ENCODE data around the gene GPR160. TPM values are rescaled to one million over a fixed set of nuclear protein-coding genes. Genes with fewer than 3 reads are reported as not detected.

Gene GPR160
- total and polyA plus RNA-seq, 2 experiments from 2014 or later = 39.4 to 55.7 TPM

DNA sequence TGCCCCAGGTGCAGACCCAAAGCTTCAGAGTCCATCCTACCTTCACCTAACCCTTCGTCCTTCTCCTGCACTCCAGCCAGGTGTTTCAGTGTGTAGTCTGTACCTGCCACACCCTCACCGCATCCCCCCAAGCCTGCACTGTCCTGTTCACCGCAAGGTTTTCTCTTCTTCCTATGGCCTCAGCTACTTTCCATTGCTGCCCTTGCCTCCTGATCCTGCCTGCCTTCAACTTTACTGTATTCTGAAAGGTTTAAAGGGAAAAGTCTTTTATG is 9.3 kb downstream of the GPR160 start (continued):
- TF ChIP-seq, protein P1, sequence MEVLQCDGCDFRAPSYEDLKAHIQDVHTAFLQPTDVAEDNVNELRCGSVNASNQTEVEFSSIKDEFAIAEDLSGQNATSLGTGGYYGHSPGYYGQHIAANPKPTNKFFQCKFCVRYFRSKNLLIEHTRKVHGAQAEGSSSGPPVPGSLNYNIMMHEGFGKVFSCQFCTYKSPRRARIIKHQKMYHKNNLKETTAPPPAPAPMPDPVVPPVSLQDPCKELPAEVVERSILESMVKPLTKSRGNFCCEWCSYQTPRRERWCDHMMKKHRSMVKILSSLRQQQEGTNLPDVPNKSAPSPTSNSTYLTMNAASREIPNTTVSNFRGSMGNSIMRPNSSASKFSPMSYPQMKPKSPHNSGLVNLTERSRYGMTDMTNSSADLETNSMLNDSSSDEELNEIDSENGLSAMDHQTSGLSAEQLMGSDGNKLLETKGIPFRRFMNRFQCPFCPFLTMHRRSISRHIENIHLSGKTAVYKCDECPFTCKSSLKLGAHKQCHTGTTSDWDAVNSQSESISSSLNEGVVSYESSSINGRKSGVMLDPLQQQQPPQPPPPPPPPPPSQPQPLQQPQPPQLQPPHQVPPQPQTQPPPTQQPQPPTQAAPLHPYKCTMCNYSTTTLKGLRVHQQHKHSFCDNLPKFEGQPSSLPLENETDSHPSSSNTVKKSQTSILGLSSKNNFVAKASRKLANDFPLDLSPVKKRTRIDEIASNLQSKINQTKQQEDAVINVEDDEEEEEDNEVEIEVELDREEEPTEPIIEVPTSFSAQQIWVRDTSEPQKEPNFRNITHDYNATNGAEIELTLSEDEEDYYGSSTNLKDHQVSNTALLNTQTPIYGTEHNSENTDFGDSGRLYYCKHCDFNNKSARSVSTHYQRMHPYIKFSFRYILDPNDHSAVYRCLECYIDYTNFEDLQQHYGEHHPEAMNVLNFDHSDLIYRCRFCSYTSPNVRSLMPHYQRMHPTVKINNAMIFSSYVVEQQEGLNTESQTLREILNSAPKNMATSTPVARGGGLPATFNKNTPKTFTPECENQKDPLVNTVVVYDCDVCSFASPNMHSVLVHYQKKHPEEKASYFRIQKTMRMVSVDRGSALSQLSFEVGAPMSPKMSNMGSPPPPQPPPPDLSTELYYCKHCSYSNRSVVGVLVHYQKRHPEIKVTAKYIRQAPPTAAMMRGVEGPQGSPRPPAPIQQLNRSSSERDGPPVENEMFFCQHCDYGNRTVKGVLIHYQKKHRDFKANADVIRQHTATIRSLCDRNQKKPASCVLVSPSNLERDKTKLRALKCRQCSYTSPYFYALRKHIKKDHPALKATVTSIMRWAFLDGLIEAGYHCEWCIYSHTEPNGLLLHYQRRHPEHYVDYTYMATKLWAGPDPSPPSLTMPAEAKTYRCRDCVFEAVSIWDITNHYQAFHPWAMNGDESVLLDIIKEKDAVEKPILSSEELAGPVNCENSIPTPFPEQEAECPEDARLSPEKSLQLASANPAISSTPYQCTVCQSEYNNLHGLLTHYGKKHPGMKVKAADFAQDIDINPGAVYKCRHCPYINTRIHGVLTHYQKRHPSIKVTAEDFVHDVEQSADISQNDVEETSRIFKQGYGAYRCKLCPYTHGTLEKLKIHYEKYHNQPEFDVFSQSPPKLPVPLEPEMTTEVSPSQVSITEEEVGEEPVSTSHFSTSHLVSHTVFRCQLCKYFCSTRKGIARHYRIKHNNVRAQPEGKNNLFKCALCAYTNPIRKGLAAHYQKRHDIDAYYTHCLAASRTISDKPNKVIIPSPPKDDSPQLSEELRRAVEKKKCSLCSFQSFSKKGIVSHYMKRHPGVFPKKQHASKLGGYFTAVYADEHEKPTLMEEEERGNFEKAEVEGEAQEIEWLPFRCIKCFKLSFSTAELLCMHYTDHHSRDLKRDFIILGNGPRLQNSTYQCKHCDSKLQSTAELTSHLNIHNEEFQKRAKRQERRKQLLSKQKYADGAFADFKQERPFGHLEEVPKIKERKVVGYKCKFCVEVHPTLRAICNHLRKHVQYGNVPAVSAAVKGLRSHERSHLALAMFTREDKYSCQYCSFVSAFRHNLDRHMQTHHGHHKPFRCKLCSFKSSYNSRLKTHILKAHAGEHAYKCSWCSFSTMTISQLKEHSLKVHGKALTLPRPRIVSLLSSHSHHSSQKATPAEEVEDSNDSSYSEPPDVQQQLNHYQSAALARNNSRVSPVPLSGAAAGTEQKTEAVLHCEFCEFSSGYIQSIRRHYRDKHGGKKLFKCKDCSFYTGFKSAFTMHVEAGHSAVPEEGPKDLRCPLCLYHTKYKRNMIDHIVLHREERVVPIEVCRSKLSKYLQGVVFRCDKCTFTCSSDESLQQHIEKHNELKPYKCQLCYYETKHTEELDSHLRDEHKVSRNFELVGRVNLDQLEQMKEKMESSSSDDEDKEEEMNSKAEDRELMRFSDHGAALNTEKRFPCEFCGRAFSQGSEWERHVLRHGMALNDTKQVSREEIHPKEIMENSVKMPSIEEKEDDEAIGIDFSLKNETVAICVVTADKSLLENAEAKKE (CRISPR knock-in tag; IDR thresholded peaks at IDR 0.05) = no peak

DNA sequence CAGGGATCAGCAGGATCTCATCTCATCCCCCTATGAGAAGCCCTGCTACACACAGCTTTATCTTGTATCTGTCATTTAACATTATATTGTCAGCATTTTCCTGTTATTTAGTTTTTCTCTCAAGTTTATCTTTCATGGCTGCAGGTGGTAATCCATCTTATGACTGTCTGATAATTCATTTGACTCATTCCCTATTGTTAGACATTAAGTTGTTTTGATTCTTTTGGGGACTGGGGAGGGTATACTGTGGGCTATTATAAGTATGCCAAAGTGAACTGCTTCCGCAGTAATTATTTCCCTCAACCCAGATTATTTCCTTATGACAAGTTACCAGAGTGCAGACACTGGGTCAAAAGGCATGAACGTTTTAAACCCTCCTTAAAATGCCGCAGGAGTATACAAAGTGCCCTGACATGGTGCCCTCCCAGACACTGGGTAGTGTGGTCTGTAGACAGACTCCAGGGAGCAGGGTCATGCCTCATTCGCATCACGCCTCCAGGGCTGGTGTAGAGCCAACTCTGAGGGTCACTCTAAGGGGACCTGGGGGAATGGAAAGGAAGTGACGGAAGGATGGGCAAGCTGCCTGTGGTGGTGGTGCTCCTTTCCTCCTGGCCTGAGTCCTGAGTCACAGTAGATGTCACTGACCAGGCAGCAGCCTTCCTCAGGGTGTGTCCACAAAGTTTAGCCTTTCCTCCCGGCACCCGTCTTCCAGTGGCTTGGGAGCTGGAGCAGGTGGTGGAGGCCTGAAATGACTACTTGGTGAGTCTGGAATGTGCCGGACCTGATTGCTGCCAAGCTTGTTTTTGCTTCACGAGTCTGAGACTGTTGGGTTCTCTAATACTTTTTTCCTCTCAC is 11.6 kb downstream of the GPR160 start:
- TF ChIP-seq CREB1 (CRISPR knock-in tag; IDR thresholded peaks at IDR 0.05; ENCODE audit: low read depth) = no peak
- TF ChIP-seq, protein P1 (CRISPR knock-in tag; IDR thresholded peaks at IDR 0.05) = no peak
- no peak for TF ChIP-seq NANOG (IDR thresholded peaks at IDR 0.05; ENCODE audit: borderline replicate concordance)
- TF ChIP-seq ZNF331 (CRISPR knock-in tag; IDR thresholded peaks at IDR 0.05; ENCODE audit: low read depth) = no peak
- TF ChIP-seq ZNF114 (CRISPR knock-in tag; IDR thresholded peaks at IDR 0.05) = no peak
- TF ChIP-seq, protein P2, sequence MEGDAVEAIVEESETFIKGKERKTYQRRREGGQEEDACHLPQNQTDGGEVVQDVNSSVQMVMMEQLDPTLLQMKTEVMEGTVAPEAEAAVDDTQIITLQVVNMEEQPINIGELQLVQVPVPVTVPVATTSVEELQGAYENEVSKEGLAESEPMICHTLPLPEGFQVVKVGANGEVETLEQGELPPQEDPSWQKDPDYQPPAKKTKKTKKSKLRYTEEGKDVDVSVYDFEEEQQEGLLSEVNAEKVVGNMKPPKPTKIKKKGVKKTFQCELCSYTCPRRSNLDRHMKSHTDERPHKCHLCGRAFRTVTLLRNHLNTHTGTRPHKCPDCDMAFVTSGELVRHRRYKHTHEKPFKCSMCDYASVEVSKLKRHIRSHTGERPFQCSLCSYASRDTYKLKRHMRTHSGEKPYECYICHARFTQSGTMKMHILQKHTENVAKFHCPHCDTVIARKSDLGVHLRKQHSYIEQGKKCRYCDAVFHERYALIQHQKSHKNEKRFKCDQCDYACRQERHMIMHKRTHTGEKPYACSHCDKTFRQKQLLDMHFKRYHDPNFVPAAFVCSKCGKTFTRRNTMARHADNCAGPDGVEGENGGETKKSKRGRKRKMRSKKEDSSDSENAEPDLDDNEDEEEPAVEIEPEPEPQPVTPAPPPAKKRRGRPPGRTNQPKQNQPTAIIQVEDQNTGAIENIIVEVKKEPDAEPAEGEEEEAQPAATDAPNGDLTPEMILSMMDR (conservative IDR thresholded peaks at IDR 0.05; ENCODE audit: low read depth in 2 of 2) = no peak
- Histone ChIP-seq H4K20me1 (replicated peaks; ENCODE audit: insufficient read depth) (no peaks in the 10 kb centered on the region; the same call in 1 of the 2 replicates), H3F3A (replicated peaks; ENCODE audit: low read depth) (0 out of 2 replicates have a peak, but pooled peaks cover 3% of the 10 kb centered on the region), H3K27ac (ENCODE audit: low read depth) (no peak overlapping the region), H3K4me2 (no peak overlapping the region), H3K36me3 (ENCODE audit: insufficient read depth) (no peaks in the 10 kb centered on the region; the same call in 1 of the 2 replicates), H3K79me2 (replicated peaks; ENCODE audit: insufficient read depth) (peaks cover 27% of the 10 kb centered on the region; the same call in 1 of the 2 replicates), H2AFZ (no peak overlapping the region), H3K9me2 (ENCODE audit: insufficient read depth) (no peaks in the 10 kb centered on the region), H3K4me3 (no peak overlapping the region), H3K4me1 (ENCODE audit: insufficient read depth) (0 out of 2 replicates have a peak, but pooled peaks cover 4% of the 10 kb centered on the region), H3K27me3 (ENCODE audit: insufficient read depth) (no peaks in the 10 kb centered on the region)
- Mint-ChIP-seq H3K4me3 (no peak overlapping the region), H3K9me3 (no peaks in the 10 kb centered on the region), H3K27me3 (ENCODE audit: insufficient read depth, low read depth, poor library complexity) (peaks cover 3% of the 10 kb centered on the region), H3K4me1 (peaks cover 19% of the 10 kb centered on the region; the same call in 2 of the 3 replicates), H3K27ac (no peak overlapping the region; the same call in 1 of the 2 replicates), H3K36me3 (ENCODE audit: low read depth) (peaks cover 12% of the 10 kb centered on the region)
- DNase-seq (ENCODE audit: low spot score) = no peak
- ATAC-seq = no peak

All from GM23338 (cell line).